HG02623 (cell line): ENCODE data around the gene PRRX2.
"Not testable (repeated sequence)": the region's sequence is repeated elsewhere in the genome, so short reads cannot be mapped to it uniquely, and the experiment has no call there.

Experiments used
- ATAC-seq: cut with Tn5 transposase; IDR thresholded peaks from one replicate; pipeline ENCODE4 v1.9.1; 2021; ENCODE audit warnings: moderate library complexity; ENCODE audit not compliant: unreplicated experiment

The PRRX2 gene

DNA sequence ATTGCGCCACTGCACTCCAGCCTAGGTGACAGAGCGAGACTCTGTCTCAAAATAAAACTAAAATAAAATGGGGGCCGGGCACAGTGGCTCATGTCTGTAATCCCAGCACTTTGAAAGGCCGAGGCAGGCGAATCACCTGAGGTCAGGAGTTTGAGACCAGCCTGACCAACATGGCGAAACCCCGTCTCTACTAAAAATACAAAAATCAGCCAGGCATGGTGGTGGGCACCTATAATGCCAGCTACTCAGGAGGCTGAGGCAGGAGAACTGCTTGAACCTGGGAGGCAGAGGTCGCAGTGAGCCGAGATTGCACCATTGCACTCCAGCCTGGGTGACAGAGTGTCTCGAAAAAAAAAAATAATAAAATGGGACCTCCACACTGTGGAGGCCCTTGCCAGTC is 29.1 kb upstream of the PRRX2 start:
- ATAC-seq = not testable (repeated sequence)

DNA sequence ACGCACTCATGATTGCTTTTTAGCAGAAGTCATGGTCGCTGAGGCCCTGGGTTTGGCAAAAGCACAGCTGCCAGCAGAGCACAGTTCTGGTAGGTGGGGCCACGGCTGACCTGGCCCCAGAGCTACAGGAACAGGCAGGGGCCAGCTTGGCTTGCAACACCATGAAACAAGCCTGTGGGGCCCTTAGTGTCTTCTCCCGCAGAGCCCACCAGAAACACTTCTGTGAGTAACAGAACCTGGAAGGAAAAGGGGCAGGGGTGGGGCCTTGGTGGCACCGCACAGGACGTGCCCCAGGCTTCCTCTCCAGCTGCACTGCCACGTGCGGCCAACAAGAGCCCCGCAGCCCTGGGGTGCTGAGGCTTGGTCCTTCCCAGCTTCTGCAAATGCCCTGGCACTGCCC is 28.3 kb upstream of the PRRX2 start:
- ATAC-seq = no peak

DNA sequence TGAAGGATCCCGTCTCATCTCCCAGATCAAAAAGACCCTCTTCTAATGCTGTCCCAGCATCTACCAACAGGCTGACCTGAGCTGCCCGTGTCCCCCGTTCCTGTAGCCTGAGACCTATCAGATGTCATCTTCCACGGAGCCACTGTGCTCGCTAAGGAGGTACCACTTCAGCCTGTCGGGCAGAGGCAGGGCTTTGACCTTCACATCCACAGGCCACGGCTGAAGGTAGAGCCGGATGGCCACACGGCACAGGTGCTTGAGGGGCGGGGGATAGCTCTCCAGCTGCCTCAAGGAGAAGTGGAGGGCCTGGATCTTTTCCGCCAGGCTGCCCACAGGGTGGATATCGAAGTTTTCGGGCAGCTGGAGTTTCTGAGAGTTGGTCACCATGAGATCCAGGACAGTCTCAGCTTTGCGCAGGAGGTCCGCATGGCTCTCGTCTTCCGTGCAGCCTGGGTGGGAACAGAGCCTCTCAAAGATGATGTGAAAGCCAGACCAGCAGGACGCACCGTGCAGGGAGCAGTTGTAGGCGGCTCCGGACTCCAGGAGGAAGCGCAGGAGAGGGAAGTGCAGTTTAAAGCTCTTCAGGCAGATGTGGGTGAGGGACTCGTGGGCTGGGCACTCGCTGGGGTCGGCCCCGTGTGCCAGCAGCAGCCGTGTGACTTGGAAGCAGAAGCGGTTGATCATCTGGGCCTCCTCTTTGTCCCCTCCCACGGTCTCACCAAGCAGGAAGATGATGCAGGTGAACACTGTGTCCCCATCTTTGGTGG is 27.6 kb upstream of the PRRX2 start:
- no peak for ATAC-seq

DNA sequence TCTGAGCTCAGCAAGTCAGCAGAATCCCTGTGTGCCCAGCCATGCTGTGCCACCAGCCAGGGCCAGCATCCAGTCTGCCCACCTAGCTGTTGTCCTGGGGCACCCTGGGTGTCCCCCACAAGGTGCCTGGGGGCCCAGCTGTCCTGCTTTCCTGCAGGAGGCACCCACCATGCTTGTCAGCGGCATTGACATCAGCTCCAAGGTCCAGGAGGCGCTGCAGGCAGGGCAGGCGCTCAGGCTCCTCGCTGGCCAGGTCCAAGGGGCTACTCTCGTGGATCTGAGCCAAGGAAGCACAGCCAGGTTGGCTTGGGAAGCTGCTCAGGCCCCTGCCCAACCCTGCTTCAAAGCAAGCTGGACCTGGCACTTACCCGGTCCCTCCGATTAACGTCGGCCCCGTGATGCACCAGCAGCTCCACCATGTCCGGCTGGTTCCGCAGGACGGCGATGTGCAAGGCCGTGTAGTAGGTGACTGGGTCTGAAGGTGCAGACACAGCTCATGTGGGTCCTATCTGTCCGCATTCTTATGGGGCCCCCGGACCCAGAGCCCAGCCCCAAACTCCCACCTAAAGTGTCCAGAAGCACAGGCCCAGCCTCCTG is 26.3 kb upstream of the PRRX2 start:
- no peak for ATAC-seq

DNA sequence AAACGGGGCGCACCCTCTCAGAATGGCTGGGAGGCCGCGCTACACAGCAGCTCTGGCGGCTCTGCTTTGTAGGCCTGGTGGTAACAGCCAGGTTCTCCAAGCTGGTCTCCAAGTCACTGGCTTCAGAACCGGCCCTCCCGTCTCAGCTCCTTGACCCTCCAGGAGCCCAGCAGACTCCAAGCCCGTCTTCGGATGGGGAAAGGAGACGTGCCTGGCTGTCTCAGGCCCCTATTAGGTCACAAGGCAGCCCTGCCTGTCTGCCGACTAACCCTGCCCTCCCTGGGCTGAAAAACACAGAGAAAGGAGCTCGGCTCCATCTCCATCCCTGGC is 25.7 kb upstream of the PRRX2 start:
- ATAC-seq = no peak

DNA sequence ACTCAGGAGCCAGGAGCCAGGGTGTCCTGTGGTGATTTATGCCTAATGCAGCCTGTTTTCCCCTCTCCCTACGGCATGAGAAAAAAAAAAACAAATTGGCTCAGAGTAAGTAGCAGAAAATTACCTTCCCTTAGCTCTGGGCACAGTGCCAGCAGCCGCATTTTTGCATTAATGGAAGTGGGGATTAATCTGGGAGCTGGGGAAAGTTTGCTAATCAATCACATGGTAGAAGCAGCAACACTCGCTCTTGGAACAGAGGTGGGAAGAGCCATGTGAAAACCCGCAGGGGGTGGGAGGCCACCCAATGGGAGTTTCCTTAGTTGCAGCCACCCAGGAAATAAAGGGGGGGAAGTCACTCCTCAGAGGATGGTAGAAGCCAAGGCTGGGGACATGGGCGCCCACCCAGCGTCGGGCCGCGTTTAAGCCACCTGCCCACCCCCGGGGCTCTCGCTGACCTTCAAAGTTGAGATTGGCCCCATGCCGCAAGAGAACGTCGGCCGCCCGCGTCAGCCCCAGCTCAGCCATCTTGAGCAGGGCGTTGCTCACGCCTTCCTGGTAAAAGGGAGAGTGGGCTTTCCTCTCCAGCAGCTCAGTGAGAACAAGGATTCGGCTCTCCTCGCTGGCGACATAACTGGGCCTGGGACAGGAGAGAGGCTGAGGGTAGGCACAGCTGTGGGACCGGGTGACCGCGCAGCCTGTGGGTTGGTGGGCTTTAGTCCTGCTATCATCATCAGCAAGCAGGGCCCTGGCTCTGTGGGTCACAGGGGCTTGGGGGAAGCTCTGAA is 25.2 kb upstream of the PRRX2 start:
- ATAC-seq = no peak

DNA sequence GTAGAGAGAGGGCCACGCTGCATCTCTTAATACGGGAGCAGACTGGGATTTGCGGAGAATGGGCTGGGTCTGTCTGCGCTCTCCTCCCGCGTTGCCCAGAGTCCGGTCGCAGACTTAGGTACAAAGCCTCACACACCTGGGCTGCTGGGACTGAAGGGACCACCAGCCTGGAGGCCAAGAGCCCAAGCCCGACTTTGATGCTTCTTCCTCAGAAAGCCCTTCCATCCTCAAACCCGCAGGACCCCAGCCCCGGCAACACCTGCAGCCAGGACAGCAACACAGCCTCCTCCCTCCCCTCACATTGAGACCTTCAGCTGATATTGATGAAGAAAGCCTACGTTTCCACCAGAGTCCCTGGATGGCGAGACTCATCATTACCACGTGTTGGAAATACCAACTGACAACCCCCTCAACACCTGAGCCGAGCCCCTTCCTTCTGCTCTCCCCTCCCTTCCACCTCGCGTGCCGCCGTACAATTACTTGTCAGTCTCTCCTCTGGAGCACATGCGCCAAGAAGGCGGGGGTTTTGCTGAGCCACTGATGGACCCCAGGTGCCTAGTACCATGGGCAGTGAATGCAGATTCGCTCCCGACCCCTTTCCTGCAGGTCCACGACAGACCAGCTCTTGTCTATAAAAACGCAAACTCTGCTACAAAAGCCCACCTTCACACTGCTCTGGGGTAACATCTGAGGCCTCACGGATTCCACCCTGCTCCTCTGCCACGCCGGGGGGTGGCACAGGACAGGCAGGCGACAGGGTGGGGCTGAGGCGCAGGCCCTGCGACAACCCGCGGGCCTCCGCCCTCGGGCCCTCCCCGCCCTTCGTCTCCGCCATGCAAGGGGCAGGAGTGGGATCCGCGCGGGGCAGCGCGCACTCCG is 24.3 kb upstream of the PRRX2 start:
- ATAC-seq = no peak

DNA sequence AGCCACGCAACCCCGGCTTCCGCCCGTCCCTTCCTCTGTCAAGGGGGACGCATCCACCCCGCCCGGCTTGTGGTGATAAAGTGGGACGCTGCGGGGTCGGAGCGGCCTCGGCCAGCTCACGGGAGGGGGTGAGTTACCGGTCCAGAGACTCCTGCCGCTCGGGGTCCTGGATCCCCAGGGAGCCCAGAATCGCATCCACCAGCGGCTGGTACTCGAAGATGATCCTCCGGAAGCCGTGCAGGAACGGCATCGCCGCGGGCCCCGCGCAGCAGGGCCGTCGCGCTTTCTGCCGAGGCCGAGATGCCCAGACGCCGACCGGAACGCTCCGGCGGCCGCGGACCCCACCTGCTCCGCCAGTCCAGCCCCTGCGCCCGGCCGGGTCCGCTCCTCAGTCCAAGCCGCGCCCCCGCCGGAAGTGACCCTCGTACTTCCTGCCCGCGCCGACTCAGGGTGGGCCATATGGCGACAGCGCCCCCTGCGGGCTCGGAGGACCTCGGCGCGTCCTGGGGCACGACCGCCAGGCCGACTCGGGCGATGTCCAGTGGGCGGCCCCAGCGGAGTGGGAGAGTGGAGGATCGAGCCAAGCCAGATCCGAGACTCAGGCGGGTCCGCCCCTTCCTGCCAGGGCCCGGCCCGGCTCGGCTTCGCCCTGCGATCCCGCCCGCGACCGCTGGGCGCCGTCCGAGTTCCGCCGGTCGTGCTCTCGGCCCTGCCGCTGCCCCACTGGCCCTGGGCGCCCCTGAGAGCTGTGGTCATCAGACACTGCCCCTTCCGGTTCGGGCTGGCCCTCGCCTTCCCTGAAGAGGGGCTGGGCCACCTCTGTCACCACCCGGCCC is 23.5 kb upstream of the PRRX2 start, which contains the start of gene ASB6:
Gene ASB6, minus strand, starts transcription at position 402 of the 836 bp plus-strand sequence. Its CDS starts 152 bp downstream, at position 250.
- peak; percentile 82 for ATAC-seq

DNA sequence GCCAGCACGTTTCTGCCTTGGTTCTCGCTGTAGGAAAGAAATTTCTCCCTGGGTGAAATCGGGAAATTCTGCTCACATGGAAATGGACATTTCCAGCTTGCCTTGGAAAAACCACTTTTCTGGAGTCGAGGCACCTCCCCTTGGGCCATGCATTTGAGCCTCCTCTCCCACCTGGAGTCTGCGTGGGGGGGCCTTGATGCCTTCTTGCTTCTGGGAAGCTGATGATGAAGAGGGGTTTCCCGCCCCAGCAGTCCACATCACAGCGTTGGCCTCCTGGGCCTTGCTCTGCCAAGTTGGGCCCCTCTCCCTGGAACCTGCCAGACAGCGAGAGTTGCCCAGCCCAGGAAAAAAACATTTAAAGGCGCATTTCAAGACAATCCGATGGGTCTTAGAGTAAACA is 21.7 kb upstream of the PRRX2 start:
- ATAC-seq = no peak

DNA sequence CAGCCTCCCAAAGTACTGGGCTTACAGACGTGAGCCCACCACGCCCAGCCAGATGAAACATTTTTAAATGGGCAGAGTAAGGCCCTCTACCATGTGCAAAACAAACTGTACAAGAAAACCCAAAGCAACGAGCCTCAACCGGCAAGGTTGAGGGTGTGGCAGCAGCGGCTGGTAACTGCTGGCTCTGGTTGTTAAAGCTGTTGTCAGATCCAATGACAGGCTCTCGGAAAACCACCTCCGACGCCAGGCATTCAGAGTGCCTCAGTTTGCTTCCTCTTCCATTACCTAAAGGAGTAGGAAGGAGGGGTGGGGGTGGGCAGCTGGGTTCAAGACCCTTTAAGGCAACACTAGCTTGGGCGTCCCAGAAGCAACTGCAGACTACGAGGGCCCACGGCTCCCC is 21.1 kb upstream of the PRRX2 start:
- ATAC-seq = no peak

DNA sequence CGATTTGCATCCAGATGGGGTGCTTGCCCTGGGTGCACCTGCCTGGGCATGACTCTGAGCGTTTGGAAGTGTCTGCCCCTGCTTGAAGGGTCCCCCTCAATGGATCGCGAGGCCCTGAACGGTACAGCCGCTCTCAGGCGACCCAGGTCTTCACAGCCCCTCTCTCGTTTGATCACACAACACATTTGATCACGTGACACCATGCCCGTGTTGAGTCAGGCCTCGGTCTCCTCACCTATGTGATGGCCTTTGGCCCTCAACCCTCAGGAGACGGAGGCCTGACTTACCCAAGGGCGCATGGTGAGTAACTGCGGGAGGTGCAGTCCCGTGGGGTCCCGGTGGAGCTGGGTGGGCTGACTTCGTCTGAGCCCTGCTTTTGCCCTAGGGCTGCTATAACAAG is 20.5 kb upstream of the PRRX2 start:
- ATAC-seq = no peak

DNA sequence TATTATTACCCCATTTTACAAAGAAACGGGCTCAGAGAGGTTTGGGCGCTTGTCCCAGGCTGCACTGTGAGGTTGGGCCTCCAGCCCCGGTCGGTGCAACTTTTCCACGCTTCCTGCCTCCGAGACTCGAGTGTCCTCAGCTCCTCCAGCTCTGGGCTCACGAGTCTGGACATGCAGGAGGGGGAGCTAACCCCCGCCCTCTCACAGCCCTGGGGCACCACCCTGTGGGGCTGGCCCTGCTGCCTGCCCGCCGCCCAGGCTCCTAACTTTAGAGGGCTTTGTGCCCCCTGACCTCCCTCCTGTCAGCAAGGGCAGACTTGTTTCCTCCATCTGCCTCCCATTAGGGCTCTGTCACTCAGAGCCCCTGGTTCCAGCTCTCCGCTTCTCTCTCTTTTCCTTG is 19.2 kb upstream of the PRRX2 start:
- ATAC-seq = no peak

DNA sequence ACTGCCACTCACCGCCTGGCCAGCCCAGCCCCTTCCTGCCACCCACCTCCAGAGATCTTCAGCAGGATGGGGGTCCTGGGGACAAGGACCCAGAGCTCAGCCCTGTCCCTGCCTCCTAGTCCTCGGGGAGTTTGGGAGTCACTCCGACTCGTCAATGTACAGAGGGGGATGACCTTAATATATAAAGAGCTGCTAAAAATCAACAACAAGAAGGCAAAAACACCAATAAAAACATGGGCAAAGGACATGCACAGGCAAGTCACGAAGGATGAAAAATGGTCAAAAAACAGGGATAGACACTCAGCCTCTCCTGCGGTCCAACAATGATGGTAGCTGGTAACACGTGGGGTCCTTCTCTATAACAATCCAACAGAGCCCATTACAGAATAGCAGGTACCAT is 18.8 kb upstream of the PRRX2 start:
- no peak for ATAC-seq

DNA sequence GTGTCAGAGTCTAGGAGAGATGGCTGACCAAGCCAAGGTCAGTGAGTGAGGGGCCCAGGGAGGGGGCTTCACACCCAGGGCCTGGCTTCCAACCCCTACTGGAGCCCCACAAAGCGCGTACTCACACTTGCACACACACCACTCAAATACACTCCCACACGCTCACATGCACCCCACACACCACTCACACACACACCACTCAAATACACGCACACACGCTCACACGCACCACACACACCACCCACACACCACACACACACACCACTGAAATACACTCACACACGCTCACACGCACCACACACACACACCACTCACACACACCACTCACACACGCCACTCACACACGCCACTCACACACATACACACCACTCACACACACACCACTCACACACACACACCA is 17.8 kb upstream of the PRRX2 start:
- no peak for ATAC-seq

DNA sequence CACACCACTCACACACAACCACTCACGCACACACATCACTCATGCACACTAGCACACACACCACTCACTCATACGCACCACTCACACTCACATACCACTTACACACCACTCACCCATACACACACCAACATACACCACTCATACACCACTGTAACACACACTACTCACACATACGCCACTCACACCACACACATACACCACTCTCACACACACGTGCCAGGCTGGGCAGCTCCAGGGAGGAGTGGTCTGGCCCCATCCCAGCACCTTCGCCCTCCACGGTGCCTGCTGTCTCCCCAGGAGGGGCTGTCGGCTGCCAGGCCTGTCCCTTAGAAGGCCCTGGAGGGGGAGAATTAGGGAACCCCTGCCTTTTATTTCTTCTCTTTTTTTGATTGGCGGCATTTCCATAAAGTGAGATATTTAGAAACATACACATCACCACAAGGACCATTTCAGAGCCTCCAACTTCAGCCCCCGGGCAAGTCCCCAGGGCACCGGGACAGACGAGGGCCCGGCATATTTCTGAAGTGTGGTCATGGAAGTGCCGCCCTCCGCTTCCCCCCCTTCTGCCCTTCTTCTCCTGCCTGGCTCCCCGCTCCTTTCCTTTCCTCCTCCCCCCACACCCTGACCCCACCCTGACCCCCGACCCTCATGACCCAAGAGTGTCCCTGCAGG is 17.2 kb upstream of the PRRX2 start:
- ATAC-seq = no peak

DNA sequence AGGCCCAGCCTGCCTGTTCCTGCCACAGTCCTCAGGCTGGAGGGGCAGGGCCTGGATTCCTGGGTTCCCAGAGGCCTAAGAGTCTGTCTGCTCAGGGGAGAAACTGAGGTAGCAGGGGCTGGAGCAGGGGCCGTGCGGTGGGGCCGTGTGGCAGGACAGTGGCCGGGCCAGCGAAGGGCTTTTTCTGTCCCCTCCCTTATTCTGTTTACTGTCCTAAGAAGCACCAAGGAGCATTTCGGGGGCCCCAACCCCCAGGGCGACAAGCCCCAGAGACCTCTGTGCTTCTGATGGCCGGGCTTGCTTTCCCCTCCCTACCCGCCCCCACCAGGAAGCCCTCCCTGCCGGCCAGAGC is 16.7 kb upstream of the PRRX2 start:
- no peak for ATAC-seq

DNA sequence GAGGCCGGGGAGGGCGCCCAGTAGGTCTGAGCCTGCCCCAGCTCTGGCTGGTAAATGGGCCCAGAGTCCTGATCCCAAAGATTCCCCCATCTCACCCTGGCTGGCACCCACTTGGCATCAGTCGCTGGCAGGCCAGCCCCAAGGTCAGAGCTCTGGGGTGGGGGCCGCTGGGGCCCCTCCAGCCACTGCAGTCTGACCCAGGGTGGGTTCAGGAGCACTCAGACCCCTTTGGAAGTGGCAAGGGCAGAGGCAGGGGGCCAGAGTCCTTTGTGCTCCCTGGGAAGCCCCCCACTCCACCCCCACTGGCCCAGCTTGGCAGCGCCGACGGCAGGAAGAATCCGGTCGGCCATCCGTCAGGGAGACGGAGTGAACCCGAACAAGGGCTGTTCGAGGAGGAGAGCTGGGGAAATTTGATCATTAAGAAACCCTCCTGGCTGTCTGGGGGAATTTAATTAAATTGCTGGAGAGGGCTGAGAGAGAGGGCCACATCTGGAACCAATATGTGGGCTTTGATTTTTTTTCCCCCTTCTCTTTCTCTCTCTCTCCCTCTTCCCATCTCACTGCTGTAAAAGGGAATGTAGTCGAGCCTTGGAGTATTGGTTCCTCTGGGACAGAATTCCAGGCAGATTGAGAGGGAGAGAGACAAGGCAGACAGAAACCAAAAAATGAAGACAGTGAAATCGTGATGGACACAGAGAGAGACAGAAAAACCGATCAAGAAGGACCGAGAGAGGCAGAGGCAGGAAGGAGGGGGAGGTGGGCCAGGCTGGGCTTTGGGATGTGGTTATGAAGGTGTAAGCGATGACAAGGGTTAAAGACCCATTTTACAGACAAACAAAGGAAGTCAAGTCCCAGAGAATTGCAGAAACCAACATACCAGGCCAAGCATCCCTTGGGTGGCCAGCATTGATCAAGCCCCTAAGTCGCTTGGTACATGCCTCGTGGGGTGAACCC is 15.4 kb upstream of the PRRX2 start:
- ATAC-seq = no peak

DNA sequence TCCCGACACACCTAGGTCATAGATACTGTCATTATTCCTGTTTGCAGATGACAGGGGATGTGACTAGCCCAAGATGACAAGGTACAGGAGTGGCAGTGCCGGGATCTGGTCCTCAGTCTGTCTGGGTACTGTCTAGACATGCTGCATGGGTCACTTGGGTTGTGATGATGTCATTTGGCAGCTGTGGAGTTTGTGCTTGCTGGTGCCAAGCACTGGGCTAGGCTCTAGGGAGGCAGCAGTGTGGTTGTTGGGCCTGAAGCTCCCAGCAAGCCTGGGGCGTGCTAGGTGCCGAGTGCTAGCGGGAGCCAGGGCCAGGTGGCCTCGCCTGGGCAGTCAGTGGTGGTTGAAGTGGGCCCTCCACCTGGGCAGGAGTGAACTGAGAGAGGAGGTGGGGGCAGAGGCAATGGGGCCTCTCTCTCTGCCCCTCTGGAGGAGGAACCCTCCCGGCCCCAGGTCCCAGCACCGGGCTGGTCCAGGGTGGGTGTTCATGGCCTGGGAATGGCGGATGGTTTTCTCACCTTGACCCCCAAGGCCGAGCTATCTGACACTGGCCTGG is 14.7 kb upstream of the PRRX2 start:
- ATAC-seq = no peak
